Hematopoietic multipotent progenitor cell treated with erythropoietin and hydrocortisone succinate and interleukin-3 and kit ligand, for 15 days (in vitro differentiated cells): ENCODE results near the gene SNX13.

Experiments
- DNase-seq: peaks from one replicate; pipeline ENCODE4 v3.0.0-alpha.2; 2015; ENCODE audit warnings: low spot score

Gene SNX13

GRCh38 chr7:17947620-17948019, 7.3 kb upstream of the SNX13 start:
- no peak for DNase-seq

- no peak for DNase-seq
Observed at GRCh38 chr7:17946591-17946990, 6.3 kb upstream of the SNX13 start.

- DNase-seq, result no peak
Observed at GRCh38 chr7:17944720-17945119, 4.4 kb upstream of the SNX13 start.

- DNase-seq, result no peak
Observed at GRCh38 chr7:17943006-17943405, 2.7 kb upstream of the SNX13 start.

GRCh38 chr7:17942231-17942630, 1.9 kb upstream of the SNX13 start:
- no peak for DNase-seq

GRCh38 chr7:17940951-17941431, 697 bp upstream of the SNX13 start:
- DNase-seq, result peak; percentile 20

GRCh38 chr7:17939606-17940301, 540 bp downstream of the SNX13 start:
- DNase-seq, result peak; percentile 68

- DNase-seq, result no peak
Observed at GRCh38 chr7:17939211-17939605, 1.1 kb downstream of the SNX13 start.

GRCh38 chr7:17937506-17938120, 2.7 kb downstream of the SNX13 start:
- no peak for DNase-seq

GRCh38 chr7:17936321-17936720, 4.0 kb downstream of the SNX13 start:
- no peak for DNase-seq

- no peak for DNase-seq
Observed at GRCh38 chr7:17934612-17935240, 5.6 kb downstream of the SNX13 start.

- DNase-seq, result no peak
Observed at GRCh38 chr7:17934094-17934493, 6.2 kb downstream of the SNX13 start.

GRCh38 chr7:17932770-17933169, 7.5 kb downstream of the SNX13 start:
- DNase-seq, result no peak

GRCh38 chr7:17931069-17931468, 9.2 kb downstream of the SNX13 start:
- no peak for DNase-seq

- no peak for DNase-seq
Observed at GRCh38 chr7:17930546-17930945, 9.7 kb downstream of the SNX13 start.

GRCh38 chr7:17929647-17930395, 10.5 kb downstream of the SNX13 start:
- DNase-seq, result no peak

- DNase-seq, result no peak
Observed at GRCh38 chr7:17928055-17928454, 12.2 kb downstream of the SNX13 start.

- DNase-seq, result no peak
Observed at GRCh38 chr7:17921857-17922416, 18.4 kb downstream of the SNX13 start.

- no peak for DNase-seq
Observed at GRCh38 chr7:17917842-17918241, 22.5 kb downstream of the SNX13 start.

GRCh38 chr7:17916786-17917185, 23.5 kb downstream of the SNX13 start:
- no peak for DNase-seq

- no peak for DNase-seq
Observed at GRCh38 chr7:17915796-17916195, 24.5 kb downstream of the SNX13 start.

- no peak for DNase-seq
Observed at GRCh38 chr7:17915168-17915567, 25.1 kb downstream of the SNX13 start.
